ENCODE measurements around the gene RAB8A. TPM values are rescaled to one million over a fixed set of nuclear protein-coding genes. Genes with fewer than 3 reads are reported as not detected.
"Not testable (repeated sequence)": the region's sequence is repeated elsewhere in the genome, so short reads cannot be mapped to it uniquely, and the experiment has no call there.

The RAB8A gene
- total RNA-seq, 2 donors from 2014 or later = 28.2 to 29.8 TPM

- DNase-seq; intact Hi-C loops (cut with DNase I): not testable (repeated sequence)
Observed at GRCh38 chr19:16099314-16099965, 12.2 kb upstream of the RAB8A start.

GRCh38 chr19:16100524-16100923 lies 11.2 kb upstream of the RAB8A start:
- no peak for ATAC-seq
- intact Hi-C loops (cut with DNase I) = no loop called here
- DNase-seq = no peak

More at GRCh38 chr19:16099314-16099965, 12.2 kb upstream of the RAB8A start:
- not testable (repeated sequence) for ATAC-seq

DNA sequence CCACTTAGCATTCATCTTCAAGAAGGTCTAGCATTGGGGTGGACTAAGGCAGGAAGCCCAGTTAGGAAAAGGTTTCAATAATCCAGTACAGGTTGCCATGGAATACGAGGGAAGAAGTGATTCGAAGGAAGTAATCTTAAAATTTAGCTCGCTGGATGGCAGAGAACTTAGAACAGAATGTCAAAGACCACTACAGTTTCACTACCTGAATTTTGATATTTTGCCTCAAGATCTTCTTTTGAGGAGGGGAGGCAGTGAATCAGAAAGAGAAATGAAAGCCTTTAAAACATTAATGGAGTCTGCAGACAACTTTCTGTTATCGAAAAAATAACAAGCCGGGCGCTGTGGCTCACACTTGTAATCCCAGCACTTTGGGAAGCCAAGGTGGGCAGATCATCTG lies 7.0 kb upstream of the RAB8A start:
- intact Hi-C loops (cut with DNase I) = loop anchor here in 1 of 2 donors (2.0 kb wide), 1 partner anchor 16 kb away; no protein-coding TSS in a partner anchor
- ATAC-seq (no peak), DNase-seq (no peak)

DNA sequence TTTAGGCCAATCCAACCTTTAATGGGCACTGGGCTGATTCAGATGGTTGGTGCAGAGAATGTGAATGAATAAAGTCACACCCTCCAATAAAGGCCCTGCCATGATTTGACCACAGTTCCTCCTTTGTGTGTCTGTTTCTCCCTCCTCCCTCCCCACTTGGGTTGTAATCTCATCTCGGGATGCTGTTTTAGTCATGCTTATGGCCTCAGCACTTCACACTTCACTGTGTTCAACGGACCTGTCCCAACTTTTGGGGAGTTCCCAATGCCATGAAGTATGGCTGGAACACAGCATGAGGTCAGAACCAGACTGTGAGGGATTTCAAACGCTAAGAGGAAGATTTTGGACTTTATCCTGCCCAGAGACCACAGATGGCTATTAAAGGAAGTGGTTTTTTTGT lies 5.6 kb upstream of the RAB8A start:
- no peak for DNase-seq
- intact Hi-C loops (cut with DNase I) = no loop called here
- ATAC-seq = peak in 1 of 2 donors; percentile 4

DNA sequence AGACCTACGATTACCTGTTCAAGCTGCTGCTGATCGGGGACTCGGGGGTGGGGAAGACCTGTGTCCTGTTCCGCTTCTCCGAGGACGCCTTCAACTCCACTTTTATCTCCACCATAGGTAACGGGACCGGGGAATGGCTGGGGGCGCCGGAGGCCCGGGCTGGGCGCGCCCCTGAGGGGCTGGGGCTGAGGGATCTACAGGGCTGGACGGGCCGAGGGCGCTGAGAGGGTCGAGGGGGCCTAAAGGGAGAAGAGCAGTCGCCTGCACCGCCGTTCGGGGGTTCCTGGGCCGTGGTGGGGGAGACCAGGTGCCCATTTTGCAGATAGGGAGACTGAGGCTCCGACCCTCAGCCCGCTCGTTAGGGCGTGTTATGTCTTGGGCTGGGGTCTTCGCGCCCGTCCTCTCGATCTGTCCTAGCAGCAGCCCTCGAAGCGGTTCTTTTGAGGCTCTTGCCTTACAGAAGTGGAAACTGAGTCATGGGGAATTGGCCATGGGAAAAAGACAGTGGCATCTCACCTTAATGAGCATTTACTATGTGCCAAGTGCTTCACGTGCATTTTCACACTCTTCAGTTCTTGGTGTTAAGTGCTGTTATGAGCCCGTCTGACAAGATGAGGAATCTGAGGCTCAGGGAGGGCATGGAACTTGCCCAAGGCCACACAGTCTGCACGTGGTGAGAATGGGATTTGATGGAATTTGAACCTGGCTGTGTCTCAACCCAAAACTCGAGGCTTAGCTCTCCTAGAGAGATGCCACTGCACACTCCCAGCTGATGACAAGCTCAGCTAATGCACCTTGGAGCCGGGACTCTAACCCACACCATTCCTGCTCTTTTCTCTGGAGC lies 442 bp downstream of the RAB8A start:
- no peak for DNase-seq
- intact Hi-C loops (cut with DNase I) = loop anchor here in 1 of 2 donors (5.0 to 10.0 kb wide), 3 partner anchors 35 to 73 kb away; partner anchors contain the start of genes FAM32A and TPM4
- peak; percentile 0 to 6 for ATAC-seq

DNA sequence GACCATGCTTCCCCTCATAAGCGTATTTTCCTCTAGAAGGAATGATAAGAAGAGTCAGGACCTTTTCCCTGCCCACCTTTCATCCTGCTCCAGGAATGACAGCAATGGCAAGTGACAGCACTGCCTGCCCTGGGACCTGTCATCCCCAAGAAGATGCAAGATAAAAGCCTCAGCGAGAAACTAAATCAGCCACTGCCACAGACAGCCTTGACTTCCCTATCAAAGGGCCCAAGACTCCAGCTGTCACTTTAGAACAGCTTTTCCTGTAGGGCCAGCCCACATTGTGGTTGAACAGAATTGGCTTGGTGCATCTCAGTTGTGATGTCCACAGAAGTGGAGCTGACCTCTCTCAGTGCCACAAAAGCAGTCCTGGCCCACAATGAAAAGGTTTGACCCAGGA lies 1.1 kb downstream of the RAB8A start:
- DNase-seq = no peak
- intact Hi-C loops (cut with DNase I) = loop anchor here in 1 of 2 donors (5.0 to 10.0 kb wide), 3 partner anchors 35 to 72 kb away; partner anchors contain the start of genes FAM32A and TPM4

GRCh38 chr19:16113727-16114126 lies 2.0 kb downstream of the RAB8A start:
- intact Hi-C loops (cut with DNase I) = loop anchor here in 1 of 2 donors (5.0 to 10.0 kb wide), 3 partner anchors 36 to 71 kb away; partner anchors contain the start of genes FAM32A and TPM4
- no peak for DNase-seq

More for the DNA sequence above, 1.1 kb downstream of the RAB8A start:
- no peak for ATAC-seq

DNA sequence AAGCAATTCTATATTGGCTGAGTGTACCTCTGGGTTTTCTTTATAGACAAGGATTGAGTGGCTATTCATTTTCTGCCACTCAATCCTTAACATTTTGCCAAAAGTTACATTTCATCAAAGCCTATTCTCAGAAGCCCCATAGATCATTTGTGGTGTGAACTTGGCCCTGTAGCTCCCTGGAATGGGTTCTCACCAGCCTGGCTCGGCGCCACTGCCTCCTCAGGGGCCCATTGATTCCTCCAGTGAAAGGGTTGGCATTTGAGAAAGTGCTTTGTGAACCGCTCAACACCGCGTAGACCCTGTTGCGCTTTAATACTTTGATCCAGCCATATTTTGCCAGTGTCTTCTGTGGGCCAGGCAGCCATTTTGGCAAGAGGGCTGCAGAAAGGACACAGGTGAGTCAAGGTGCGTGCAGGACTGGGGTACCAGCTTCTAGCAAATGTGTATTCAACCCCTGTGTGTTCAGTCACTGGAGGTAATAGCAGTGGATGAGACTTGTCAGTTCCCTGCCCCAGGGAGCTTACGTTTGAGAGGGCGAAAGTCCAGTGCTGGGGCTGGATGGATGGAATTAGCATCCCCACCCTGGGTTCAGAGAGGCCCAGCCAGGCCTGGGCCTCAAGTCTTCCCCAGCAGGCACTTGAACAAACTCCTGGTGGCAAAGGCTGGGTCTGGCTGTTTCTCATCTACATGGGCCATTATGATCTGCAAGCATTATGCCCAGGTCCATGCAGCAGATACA lies 3.8 kb downstream of the RAB8A start:
- intact Hi-C loops (cut with DNase I) = loop anchor here in 1 of 2 donors (10.0 kb wide), 1 partner anchor 69 kb away; the partner anchor contains the start of gene FAM32A
- DNase-seq (no peak), ATAC-seq (no peak)

More at GRCh38 chr19:16113727-16114126, 2.0 kb downstream of the RAB8A start:
- no peak for ATAC-seq

- intact Hi-C loops (cut with DNase I) = loop anchor here in 1 of 2 donors (10.0 kb wide), 1 partner anchor 69 kb away; the partner anchor contains the start of gene FAM32A
- DNase-seq (no peak), ATAC-seq (no peak)
Observed at GRCh38 chr19:16116067-16116466, 4.4 kb downstream of the RAB8A start.

- no peak for ATAC-seq
- no peak for DNase-seq
- intact Hi-C loops (cut with DNase I) = loop anchor here in 1 of 2 donors (10.0 kb wide), 1 partner anchor 67 kb away; the partner anchor contains the start of gene FAM32A
Observed at GRCh38 chr19:16117594-16118033, 5.9 kb downstream of the RAB8A start.

DNA sequence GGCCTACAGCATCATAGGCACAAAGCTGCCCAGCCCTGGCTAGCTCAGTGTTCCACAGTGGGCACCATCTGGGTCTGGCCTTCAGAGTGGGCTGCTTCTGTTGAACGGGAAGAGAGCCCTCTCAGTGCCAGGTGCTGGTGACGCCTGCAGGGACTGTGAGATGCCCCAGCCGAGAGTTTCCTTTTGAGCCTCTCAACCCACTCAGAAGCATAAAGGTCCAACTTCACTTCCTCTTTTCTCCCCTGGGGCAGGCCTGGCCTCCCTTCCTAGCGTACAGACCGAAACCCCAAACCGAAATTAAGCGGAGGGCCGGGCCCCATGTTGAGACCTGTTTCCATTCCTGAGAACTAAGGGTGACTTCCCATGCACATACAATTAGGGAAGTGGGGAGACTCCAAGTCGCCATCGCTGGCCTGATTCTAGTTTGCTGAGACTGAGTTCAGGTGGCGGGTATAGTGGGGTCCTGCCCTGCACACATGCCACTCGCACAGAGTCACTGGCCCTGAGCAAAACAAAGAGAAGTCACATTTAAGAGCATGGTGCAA lies 6.9 kb downstream of the RAB8A start:
- DNase-seq (no peak), ATAC-seq (peak; percentile 35 to 61)
- intact Hi-C loops (cut with DNase I) = loop anchor here in 1 of 2 donors (10.0 kb wide), 1 partner anchor 66 kb away; the partner anchor contains the start of gene FAM32A

DNA sequence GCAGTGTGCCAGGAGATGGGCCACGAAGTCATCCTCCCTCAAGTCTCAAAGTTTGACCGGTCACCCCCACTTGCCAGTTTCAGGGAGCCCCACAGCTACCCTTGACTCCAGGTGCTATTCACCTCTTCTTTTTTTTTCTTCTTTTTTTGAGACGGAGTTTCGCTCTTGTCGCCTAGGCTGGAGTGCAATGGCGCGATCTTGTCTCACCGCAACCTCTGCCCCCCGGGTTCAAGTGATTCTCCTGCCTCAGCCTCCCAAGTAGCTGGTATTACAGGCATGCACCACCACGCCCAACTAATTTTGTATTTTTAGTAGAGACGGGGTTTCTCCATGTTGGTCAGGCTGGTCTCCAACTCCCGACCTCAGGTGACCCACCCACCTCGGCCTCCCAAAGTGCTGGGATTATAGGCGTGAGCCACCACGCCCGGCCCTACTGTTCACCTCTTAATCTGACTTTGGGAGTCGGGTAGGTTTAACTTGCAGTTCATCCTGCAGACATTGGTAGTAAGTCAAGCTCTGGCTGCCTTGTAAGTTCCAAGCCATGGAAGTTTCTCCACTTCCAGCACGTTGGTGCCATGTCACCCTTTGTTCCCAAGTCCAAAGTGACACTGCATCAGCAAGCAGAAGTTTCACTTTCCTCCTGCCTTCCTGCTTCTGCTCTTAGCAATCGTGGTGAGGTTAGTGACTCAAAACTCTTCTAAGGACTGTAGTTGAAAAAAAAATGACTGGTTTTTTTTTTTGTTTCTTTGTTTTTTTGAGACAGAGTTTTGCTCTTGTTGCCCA lies 7.6 kb downstream of the RAB8A start:
- DNase-seq = not testable (repeated sequence)
- intact Hi-C loops (cut with DNase I) = loop anchor here in 1 of 2 donors (10.0 kb wide), 1 partner anchor 66 kb away; the partner anchor contains the start of gene FAM32A
- peak in 1 of 2 donors; percentile 21 for ATAC-seq

GRCh38 chr19:16121141-16121540 lies 9.5 kb downstream of the RAB8A start:
- intact Hi-C loops (cut with DNase I) = no loop called here
- DNase-seq = no peak
- no peak for ATAC-seq

DNA sequence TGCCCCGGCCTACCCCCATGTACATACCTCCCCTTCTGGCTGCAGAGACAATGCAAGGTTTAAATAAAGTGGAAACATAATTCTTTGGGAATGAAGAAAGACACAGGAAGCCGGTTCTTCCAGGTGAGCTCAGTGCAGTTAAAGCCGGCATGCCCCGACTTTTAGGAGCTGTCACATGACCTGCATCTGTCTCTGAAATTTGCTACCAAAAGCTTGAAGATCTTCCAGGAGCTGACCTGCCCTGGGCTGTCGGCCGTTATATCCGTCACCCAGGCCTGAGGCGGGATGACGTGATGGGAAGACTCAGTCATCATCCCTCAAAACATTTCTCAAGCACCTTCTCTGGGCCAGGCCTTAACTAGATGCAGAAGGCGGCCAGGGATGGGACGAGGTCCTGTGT lies 10.3 kb downstream of the RAB8A start:
- ATAC-seq (no peak), DNase-seq (no peak)
- intact Hi-C loops (cut with DNase I) = no loop called here

GRCh38 chr19:16124953-16125352 lies 13.3 kb downstream of the RAB8A start:
- DNase-seq = no peak
- intact Hi-C loops (cut with DNase I) = no loop called here
- ATAC-seq = no peak

GRCh38 chr19:16125737-16126495 lies 14.2 kb downstream of the RAB8A start:
- ATAC-seq (no peak), DNase-seq (no peak)
- intact Hi-C loops (cut with DNase I) = no loop called here

DNA sequence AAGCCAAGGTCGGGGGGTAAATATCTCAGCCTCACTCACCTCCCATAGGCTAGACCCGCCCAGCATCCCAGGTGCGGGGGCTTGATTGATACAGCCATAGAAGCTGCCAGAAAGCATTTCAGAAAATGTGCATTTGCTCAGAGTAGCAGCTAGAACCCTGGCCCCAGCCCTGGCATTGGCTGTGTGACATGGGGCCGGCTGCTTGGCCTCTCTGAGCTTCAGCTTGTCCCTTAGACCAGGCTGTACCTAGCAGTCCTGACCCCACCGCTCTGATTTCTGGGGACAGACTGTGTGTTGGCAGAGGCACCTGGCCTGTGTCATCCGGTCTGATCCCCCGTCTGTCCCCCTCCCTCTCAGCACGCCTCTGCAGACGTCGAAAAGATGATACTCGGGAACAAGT lies 15.4 kb downstream of the RAB8A start:
- no peak for DNase-seq
- intact Hi-C loops (cut with DNase I) = no loop called here
- ATAC-seq = no peak

Measured in left cardiac atrium (tissue), 4 donors.